GM23338 (cell line): ENCODE results near the gene RGS3.

ENCODE experiments used
- ETS1 ChIP-seq: IDR thresholded peaks from 2 replicates; pipeline ENCODE4 v1.6.1; 2016; ENCODE audit warnings: antibody characterized with exemption
- EZH2 ChIP-seq: fragments of 200-600 bp; sonication (generic); IDR thresholded peaks from one replicate; pipeline ENCODE4 v1.8.0; 2017; ENCODE audit warnings: antibody characterized with exemption, mild to moderate bottlenecking, low read depth; ENCODE audit not compliant: unreplicated experiment
- EZH2phosphoT487 ChIP-seq: fragments of 200-600 bp; sonication (generic); IDR thresholded peaks from one replicate; pipeline ENCODE4 v1.8.1; 2018; ENCODE audit warnings: antibody characterized with exemption; ENCODE audit not compliant: unreplicated experiment
- NANOG ChIP-seq: IDR thresholded peaks from 2 replicates; pipeline ENCODE4 v1.6.1; 2016; ENCODE audit warnings: antibody characterized with exemption, borderline replicate concordance
- POLR2AphosphoS5 ChIP-seq: IDR thresholded peaks from 2 replicates; pipeline ENCODE4 v1.6.1; 2016; ENCODE audit warnings: antibody characterized with exemption, low read depth
- REST ChIP-seq: IDR thresholded peaks from one replicate; pipeline ENCODE4 v1.6.1; 2018; ENCODE audit warnings: antibody characterized with exemption; ENCODE audit not compliant: unreplicated experiment
- TF ChIP-seq, protein P1 (sequence below), 2 experiments: fragments of 200-600 bp in 1 of 2; sonication (generic) in 1 of 2; conservative IDR thresholded peaks; 2 replicates each; pipeline versions ENCODE4 v1.5.1 to v1.6.1; 2016 to 2017; ENCODE audit warnings: antibody characterized with exemption in 2 of 2, low read depth in 2 of 2, mild to moderate bottlenecking in 2 of 2, moderate library complexity in 1 of 2

DNA sequence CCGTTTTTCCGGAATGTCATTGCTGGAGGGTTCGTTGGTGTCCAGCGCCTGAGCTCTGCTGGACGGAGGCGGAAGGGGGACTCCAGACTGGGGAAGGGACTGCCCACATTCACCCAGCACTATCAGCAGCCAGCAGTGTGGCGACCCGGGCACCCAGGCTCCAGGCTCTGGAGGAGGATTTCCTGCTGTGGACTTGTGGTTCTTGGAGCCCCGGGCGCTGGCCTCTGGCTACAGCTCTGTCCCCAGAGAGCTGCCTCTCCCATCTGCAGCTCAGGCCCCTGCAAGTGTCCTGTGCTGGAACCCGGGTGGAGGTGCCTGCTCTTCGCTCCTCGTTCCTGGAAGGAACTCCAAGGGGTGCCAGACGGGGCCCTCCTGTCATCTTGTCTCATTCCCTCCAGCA lies 152.6 kb downstream of the RGS3 start:
- TF ChIP-seq, protein P1, sequence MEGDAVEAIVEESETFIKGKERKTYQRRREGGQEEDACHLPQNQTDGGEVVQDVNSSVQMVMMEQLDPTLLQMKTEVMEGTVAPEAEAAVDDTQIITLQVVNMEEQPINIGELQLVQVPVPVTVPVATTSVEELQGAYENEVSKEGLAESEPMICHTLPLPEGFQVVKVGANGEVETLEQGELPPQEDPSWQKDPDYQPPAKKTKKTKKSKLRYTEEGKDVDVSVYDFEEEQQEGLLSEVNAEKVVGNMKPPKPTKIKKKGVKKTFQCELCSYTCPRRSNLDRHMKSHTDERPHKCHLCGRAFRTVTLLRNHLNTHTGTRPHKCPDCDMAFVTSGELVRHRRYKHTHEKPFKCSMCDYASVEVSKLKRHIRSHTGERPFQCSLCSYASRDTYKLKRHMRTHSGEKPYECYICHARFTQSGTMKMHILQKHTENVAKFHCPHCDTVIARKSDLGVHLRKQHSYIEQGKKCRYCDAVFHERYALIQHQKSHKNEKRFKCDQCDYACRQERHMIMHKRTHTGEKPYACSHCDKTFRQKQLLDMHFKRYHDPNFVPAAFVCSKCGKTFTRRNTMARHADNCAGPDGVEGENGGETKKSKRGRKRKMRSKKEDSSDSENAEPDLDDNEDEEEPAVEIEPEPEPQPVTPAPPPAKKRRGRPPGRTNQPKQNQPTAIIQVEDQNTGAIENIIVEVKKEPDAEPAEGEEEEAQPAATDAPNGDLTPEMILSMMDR (conservative IDR thresholded peaks at IDR 0.05; ENCODE audit: low read depth in 2 of 2) = no peak
- no peak for TF ChIP-seq EZH2
- TF ChIP-seq REST = no peak
- no peak for TF ChIP-seq POLR2AphosphoS5
- no peak for TF ChIP-seq EZH2phosphoT487
- TF ChIP-seq NANOG = no peak
- no peak for TF ChIP-seq ETS1
